RCC 7860 (cell line): ENCODE data around the gene SLC32A1.

Experiments
- DNase-seq: peaks from one replicate; pipeline ENCODE4 v3.0.0-alpha.2; 2015; ENCODE audit warnings: low spot score
- FAIRE-seq: peaks from 2 replicates; lab custom pipeline; 2012; peaks lifted over from hg19 to GRCh38; lab: Jason Lieb, UNC

Gene SLC32A1

GRCh38 chr20:38725148-38725901, 1.0 kb downstream of the SLC32A1 start:
- DNase-seq: no peak
- no peak for FAIRE-seq

- FAIRE-seq: no peak
- no peak for DNase-seq
These were observed 1.9 kb downstream of the SLC32A1 start for GRCh38 chr20:38725931-38726803.

- no peak for DNase-seq
- FAIRE-seq: no peak
These were observed 2.7 kb downstream of the SLC32A1 start for GRCh38 chr20:38726804-38727606.

GRCh38 chr20:38727607-38728190, 3.4 kb downstream of the SLC32A1 start:
- FAIRE-seq (no peak), DNase-seq (no peak)

- FAIRE-seq (no peak), DNase-seq (no peak)
These were observed 4.0 kb downstream of the SLC32A1 start for GRCh38 chr20:38728191-38728781.

GRCh38 chr20:38728911-38729642, 4.8 kb downstream of the SLC32A1 start:
- DNase-seq (no peak), FAIRE-seq (no peak)

GRCh38 chr20:38729767-38730166, 5.5 kb downstream of the SLC32A1 start:
- FAIRE-seq: no peak
- DNase-seq: no peak

- DNase-seq: no peak
- FAIRE-seq: no peak
These were observed 6.1 kb downstream of the SLC32A1 start for GRCh38 chr20:38730167-38730988.

- DNase-seq (no peak), FAIRE-seq (no peak)
These were observed 6.9 kb downstream of the SLC32A1 start for GRCh38 chr20:38730989-38731737.

GRCh38 chr20:38731738-38732113, 7.4 kb downstream of the SLC32A1 start:
- no peak for FAIRE-seq
- no peak for DNase-seq

GRCh38 chr20:38732981-38733380, 8.7 kb downstream of the SLC32A1 start:
- FAIRE-seq: no peak
- no peak for DNase-seq

GRCh38 chr20:38735172-38735571, 10.9 kb downstream of the SLC32A1 start:
- no peak for FAIRE-seq

GRCh38 chr20:38737887-38738286, 13.6 kb downstream of the SLC32A1 start:
- no peak for FAIRE-seq
- DNase-seq: no peak

More at GRCh38 chr20:38735172-38735571, 10.9 kb downstream of the SLC32A1 start:
- DNase-seq: no peak

- FAIRE-seq: no peak
- no peak for DNase-seq
These were observed 21.5 kb downstream of the SLC32A1 start for GRCh38 chr20:38745757-38746156.

GRCh38 chr20:38747495-38748096, 23.3 kb downstream of the SLC32A1 start:
- no peak for FAIRE-seq
- no peak for DNase-seq

GRCh38 chr20:38748097-38748860, 24.0 kb downstream of the SLC32A1 start, which contains the start of gene ACTR5:
TSS of gene ACTR5 (plus strand) at chr20:38748460. CDS start at chr20:38748479, 19 bp downstream.
- peak; percentile 80 for DNase-seq
- FAIRE-seq: no peak

- FAIRE-seq (no peak), DNase-seq (no peak)
These were observed 24.5 kb downstream of the SLC32A1 start for GRCh38 chr20:38748861-38749149.
